ENCODE data around the gene PYCR2.

- TF ChIP-seq POLR2A (IDR thresholded peaks at IDR 0.05; ENCODE audit: low read length) (no peak), GATA1 (IDR thresholded peaks at IDR 0.05; ENCODE audit: low read depth, low read length) (no peak)
These were observed 44.4 kb downstream of the PYCR2 start for GRCh38 chr1:225879521-225880221.

All from erythroblast (primary cell).